HCT116 (cell line): ENCODE measurements around the gene DNAH9. TPM values are rescaled to one million over a fixed set of nuclear protein-coding genes. Genes with fewer than 3 reads are reported as not detected.

ENCODE experiments used
- ATAC-seq: fragments of 200-7000 bp; cut with Tn5 transposase; 2 replicates; pipeline ENCODE4 v1.9.1; 2020; ENCODE audit warnings: mild to moderate bottlenecking, moderate library complexity
- BruUV-seq: library from RNA; stranded (reverse); fragments of 400-500 nt; replicated peaks from 2 replicates; lab custom pipeline; 2021; lab: Mats Ljungman, UMichigan
- CTCF ChIA-PET: fragments of 300-600 bp; sonication (Branson Sonifier 250); formaldehyde crosslinking; loops from one replicate; lab custom pipeline; 2021; ENCODE audit warnings: antibody characterized with exemption; lab: Charles Lee
- POLR2A ChIA-PET: fragments of 300-600, 350-600 bp; sonication (Branson Sonifier 250); formaldehyde crosslinking; loops from one replicate; lab custom pipeline; 2021; ENCODE audit warnings: antibody characterized with exemption; lab: Charles Lee
- RAD21 ChIA-PET, 2 experiments: fragments of 300-600 bp; sonication (Branson Sonifier 250); formaldehyde crosslinking; loops; one replicate each; lab custom pipeline; 2023; ENCODE audit warnings: low total read pairs in 2 of 2; ENCODE audit not compliant: uncharacterized antibody in 2 of 2, unreplicated experiment in 2 of 2, low non-redundant PET in 1 of 2; lab: Charles Lee
- DNase-seq: peaks from one replicate; pipeline ENCODE4 v3.0.0-alpha.2; 2010; ENCODE audit warnings: low read depth, low spot score
- H2AFZ ChIP-seq: fragments of 200-600 bp; shearing (Covaris generic), sonication (generic); 2 replicates; pipeline ENCODE4 v1.6.1; 2017; ENCODE audit warnings: low read depth, mixed run types, mixed read lengths, antibody characterized with exemption, low read length; ENCODE audit not compliant: poor library complexity, severe bottlenecking
- H3K27ac ChIP-seq: 2 replicates; pipeline ENCODE4 v1.5.1; 2012; ENCODE audit warnings: low read depth, low read length
- H3K27me3 ChIP-seq: fragments of 200-600 bp; sonication (generic); 2 replicates; pipeline ENCODE4 v1.6.1; 2016; ENCODE audit warnings: mixed run types, low read length, mixed read lengths; ENCODE audit not compliant: insufficient read depth
- H3K36me3 ChIP-seq, 2 experiments: fragments of 200-500 bp in 1 of 2; fragments of 200-600 bp in 1 of 2; sonication (Bioruptor generic) in 1 of 2; sonication (generic) in 1 of 2; 2 replicates each; pipeline versions ENCODE4 v1.5.1 to v1.6.1; 2014 to 2016; ENCODE audit warnings: low read length in 2 of 2, inconsistent platforms in 1 of 2, mixed read lengths in 1 of 2, mixed run types in 1 of 2; ENCODE audit not compliant: insufficient read depth in 2 of 2, control insufficient read depth in 1 of 2
- H3K4me1 ChIP-seq, 2 experiments: fragments of 200-600 bp in 1 of 2; sonication (generic) in 1 of 2; 2 replicates each; pipeline versions ENCODE4 v1.5.1 to v1.6.1; 2012 to 2017; ENCODE audit warnings: low read length in 2 of 2, inconsistent platforms in 1 of 2, mild to moderate bottlenecking in 1 of 2, mixed read lengths in 1 of 2, mixed run types in 1 of 2, moderate library complexity in 1 of 2; ENCODE audit not compliant: insufficient read depth in 2 of 2, control insufficient read depth in 1 of 2
- H3K4me2 ChIP-seq: fragments of 200-600 bp; sonication (generic); 2 replicates; pipeline ENCODE4 v1.6.1; 2017; ENCODE audit warnings: mixed run types, low read length, mixed read lengths
- H3K4me3 ChIP-seq, 2 experiments: fragments of 200-600 bp in 1 of 2; sonication (generic) in 1 of 2; replicated peaks in 1 of 2; 2 replicates each; pipeline ENCODE4 v1.5.1; 2011 to 2016; ENCODE audit warnings: low read length in 2 of 2, control low read depth in 1 of 2, low read depth in 1 of 2, mild to moderate bottlenecking in 1 of 2, mixed read lengths in 1 of 2, mixed run types in 1 of 2
- H3K79me2 ChIP-seq: fragments of 200-600 bp; sonication (generic); 2 replicates; pipeline ENCODE4 v1.6.1; 2017; ENCODE audit warnings: mild to moderate bottlenecking, mixed run types, low read length, moderate library complexity, mixed read lengths; ENCODE audit not compliant: insufficient read depth
- H3K9ac ChIP-seq: fragments of 200-600 bp; sonication (generic); 2 replicates; pipeline ENCODE4 v1.6.1; 2016; ENCODE audit warnings: low read length, mixed read lengths
- H3K9me2 ChIP-seq: fragments of 200-600 bp; sonication (generic), shearing (Covaris generic); 2 replicates; pipeline ENCODE4 v1.6.1; 2017; ENCODE audit warnings: mixed run types, mild to moderate bottlenecking, moderate library complexity; ENCODE audit not compliant: insufficient read depth
- H3K9me3 ChIP-seq, 2 experiments: fragments of 200-500 bp in 1 of 2; fragments of 200-600 bp in 1 of 2; sonication (Bioruptor generic) in 1 of 2; sonication (generic) in 1 of 2; 2 replicates each; pipeline ENCODE4 v1.6.1; 2014 to 2017; ENCODE audit warnings: low read length in 2 of 2, mixed read lengths in 2 of 2, inconsistent platforms in 1 of 2, low read depth in 1 of 2, mild to moderate bottlenecking in 1 of 2, mixed run types in 1 of 2, moderate library complexity in 1 of 2; ENCODE audit not compliant: control insufficient read depth in 1 of 2, insufficient read depth in 1 of 2
- H4K20me1 ChIP-seq: fragments of 200-600 bp; sonication (generic), shearing (Covaris generic); 2 replicates; pipeline ENCODE4 v1.6.1; 2017; ENCODE audit warnings: mixed run types, mild to moderate bottlenecking, moderate library complexity; ENCODE audit not compliant: insufficient read depth
- CBX3 ChIP-seq: IDR thresholded peaks from 2 replicates; pipeline ENCODE4 v1.6.1; 2012; ENCODE audit warnings: low read depth
- EGR1 ChIP-seq: IDR thresholded peaks from 2 replicates; pipeline ENCODE4 v1.6.1; 2012; ENCODE audit warnings: low read depth
- EZH2 ChIP-seq: fragments of 200-600 bp; sonication (generic); IDR thresholded peaks from 2 replicates; pipeline ENCODE4 v1.6.1; 2017; ENCODE audit warnings: antibody characterized with exemption, mixed run types
- FOSL1 ChIP-seq: IDR thresholded peaks from 2 replicates; pipeline ENCODE4 v1.6.1; 2012; ENCODE audit warnings: low read depth
- JUND ChIP-seq: IDR thresholded peaks from 2 replicates; pipeline ENCODE4 v1.6.1; 2012
- POLR2AphosphoS5 ChIP-seq: IDR thresholded peaks from 2 replicates; pipeline ENCODE4 v1.6.1; 2011; ENCODE audit warnings: mild to moderate bottlenecking, low read depth, low read length, moderate library complexity
- RAD21 ChIP-seq: IDR thresholded peaks from 2 replicates; pipeline ENCODE4 v1.6.1; 2012; ENCODE audit warnings: low read depth, mild to moderate bottlenecking
- SIN3A ChIP-seq: IDR thresholded peaks from 2 replicates; pipeline ENCODE4 v1.6.1; 2012; ENCODE audit warnings: low read depth
- SRF ChIP-seq: IDR thresholded peaks from 2 replicates; pipeline ENCODE4 v1.6.1; 2012; ENCODE audit warnings: low read depth
- YY1 ChIP-seq: IDR thresholded peaks from 2 replicates; pipeline ENCODE4 v1.6.1; 2011; ENCODE audit warnings: low read length, low read depth, moderate library complexity, mild to moderate bottlenecking; ENCODE audit not compliant: insufficient replicate concordance; ENCODE audit errors: extremely low read depth
- ZNF274 ChIP-seq: fragments of 200-500 bp; sonication (Bioruptor generic); IDR thresholded peaks from 2 replicates; pipeline ENCODE4 v1.6.1; 2014; ENCODE audit warnings: mild to moderate bottlenecking, low read depth, low read length, inconsistent platforms
- intact Hi-C: fragments of 100-400 bp; cut with micrococcal nuclease; formaldehyde crosslinking; loops from 2 replicates; pipeline ENCODE4 v1.10.0; 2022
- total RNA-seq: library from RNA; stranded (reverse); gene quantifications from one replicate; pipeline ENCODE4 v1.2.1, GENCODE V29; 2021; ENCODE audit not compliant: unreplicated experiment
- TF ChIP-seq, protein P1 (sequence below): IDR thresholded peaks from 2 replicates; pipeline ENCODE4 v1.6.1; 2011; ENCODE audit warnings: mild to moderate bottlenecking, low read length, moderate library complexity; ENCODE audit not compliant: insufficient replicate concordance; ENCODE audit errors: extremely low read depth
- TF ChIP-seq, protein P2 (sequence below): IDR thresholded peaks from 2 replicates; pipeline ENCODE4 v1.6.1; 2012
- TF ChIP-seq, protein P3 (sequence below), 3 experiments: fragments of 200-600 bp in 1 of 3; sonication (generic) in 1 of 3; IDR thresholded peaks in 2 of 3; conservative IDR thresholded peaks in 1 of 3; 2 replicates each; pipeline ENCODE4 v1.5.1; 2012 to 2017; ENCODE audit warnings: low read depth in 2 of 3, low read length in 2 of 3, antibody characterized with exemption in 1 of 3, borderline replicate concordance in 1 of 3, control low read depth in 1 of 3, mild to moderate bottlenecking in 1 of 3, mixed read lengths in 1 of 3, mixed run types in 1 of 3, moderate library complexity in 1 of 3; ENCODE audit not compliant: insufficient read depth in 1 of 3

The DNAH9 gene
- total RNA-seq, 1 experiment from 2014 or later: not detected

DNA sequence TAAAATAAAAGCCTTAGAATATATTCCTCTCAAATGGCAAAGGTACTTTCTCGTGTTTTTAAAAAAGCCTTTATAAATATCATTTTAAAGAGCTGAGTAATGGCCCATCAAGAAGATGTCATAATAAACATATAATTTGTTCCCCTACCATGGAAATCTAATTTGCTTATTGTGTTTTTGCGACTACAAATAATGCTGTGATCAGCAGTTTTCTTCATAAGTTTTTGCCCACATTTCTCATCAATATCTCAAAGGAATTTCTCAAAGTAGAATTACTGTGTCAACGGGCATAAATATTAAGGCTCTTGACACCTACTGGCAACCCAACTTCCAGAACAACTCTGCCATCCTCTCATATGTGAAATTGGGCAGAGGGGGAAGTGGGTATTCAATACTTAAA lies 381.5 kb downstream of the DNAH9 start:
- Histone ChIP-seq H3K27me3 (no peaks in the 10 kb centered on the region), H3K4me2 (no peak overlapping the region), H3K79me2 (no peaks in the 10 kb centered on the region), H4K20me1 (no peaks in the 10 kb centered on the region), H3K36me3 (peaks cover 0 to 8% of the 10 kb centered on the region in 2 experiments; a peak in 2 of 4 replicates), H3K9me3 (no peaks in the 10 kb centered on the region), H3K9ac (no peak overlapping the region), H3K4me3 (no peak overlapping the region), H3K27ac (no peak overlapping the region), H2AFZ (no peak overlapping the region), H3K4me1 (no peaks in the 10 kb centered on the region), H3K9me2 (no peaks in the 10 kb centered on the region)
- BruUV-seq: no TSS peak
- ChIA-PET RAD21 (no interaction called here), CTCF (interaction anchor here (2.2 kb wide), 1 partner anchor 1104 kb away, joined by 7 read pairs; no protein-coding TSS in a partner anchor), POLR2A (no interaction called here)
- ATAC-seq: no peak
- no peak for DNase-seq
- intact Hi-C loops: loop anchor here (10.0 kb wide), 1 partner anchor 335 kb away; no protein-coding TSS in a partner anchor
- TF ChIP-seq, protein P1, sequence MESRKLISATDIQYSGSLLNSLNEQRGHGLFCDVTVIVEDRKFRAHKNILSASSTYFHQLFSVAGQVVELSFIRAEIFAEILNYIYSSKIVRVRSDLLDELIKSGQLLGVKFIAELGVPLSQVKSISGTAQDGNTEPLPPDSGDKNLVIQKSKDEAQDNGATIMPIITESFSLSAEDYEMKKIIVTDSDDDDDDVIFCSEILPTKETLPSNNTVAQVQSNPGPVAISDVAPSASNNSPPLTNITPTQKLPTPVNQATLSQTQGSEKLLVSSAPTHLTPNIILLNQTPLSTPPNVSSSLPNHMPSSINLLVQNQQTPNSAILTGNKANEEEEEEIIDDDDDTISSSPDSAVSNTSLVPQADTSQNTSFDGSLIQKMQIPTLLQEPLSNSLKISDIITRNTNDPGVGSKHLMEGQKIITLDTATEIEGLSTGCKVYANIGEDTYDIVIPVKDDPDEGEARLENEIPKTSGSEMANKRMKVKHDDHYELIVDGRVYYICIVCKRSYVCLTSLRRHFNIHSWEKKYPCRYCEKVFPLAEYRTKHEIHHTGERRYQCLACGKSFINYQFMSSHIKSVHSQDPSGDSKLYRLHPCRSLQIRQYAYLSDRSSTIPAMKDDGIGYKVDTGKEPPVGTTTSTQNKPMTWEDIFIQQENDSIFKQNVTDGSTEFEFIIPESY: no peak
- no peak for TF ChIP-seq YY1
- no peak for TF ChIP-seq SIN3A
- TF ChIP-seq ZNF274: no peak
- TF ChIP-seq, protein P2, sequence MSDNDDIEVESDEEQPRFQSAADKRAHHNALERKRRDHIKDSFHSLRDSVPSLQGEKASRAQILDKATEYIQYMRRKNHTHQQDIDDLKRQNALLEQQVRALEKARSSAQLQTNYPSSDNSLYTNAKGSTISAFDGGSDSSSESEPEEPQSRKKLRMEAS: no peak
- no peak for TF ChIP-seq JUND
- TF ChIP-seq, protein P3, sequence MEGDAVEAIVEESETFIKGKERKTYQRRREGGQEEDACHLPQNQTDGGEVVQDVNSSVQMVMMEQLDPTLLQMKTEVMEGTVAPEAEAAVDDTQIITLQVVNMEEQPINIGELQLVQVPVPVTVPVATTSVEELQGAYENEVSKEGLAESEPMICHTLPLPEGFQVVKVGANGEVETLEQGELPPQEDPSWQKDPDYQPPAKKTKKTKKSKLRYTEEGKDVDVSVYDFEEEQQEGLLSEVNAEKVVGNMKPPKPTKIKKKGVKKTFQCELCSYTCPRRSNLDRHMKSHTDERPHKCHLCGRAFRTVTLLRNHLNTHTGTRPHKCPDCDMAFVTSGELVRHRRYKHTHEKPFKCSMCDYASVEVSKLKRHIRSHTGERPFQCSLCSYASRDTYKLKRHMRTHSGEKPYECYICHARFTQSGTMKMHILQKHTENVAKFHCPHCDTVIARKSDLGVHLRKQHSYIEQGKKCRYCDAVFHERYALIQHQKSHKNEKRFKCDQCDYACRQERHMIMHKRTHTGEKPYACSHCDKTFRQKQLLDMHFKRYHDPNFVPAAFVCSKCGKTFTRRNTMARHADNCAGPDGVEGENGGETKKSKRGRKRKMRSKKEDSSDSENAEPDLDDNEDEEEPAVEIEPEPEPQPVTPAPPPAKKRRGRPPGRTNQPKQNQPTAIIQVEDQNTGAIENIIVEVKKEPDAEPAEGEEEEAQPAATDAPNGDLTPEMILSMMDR (IDR thresholded peaks at IDR 0.05 in 2 of 3, conservative IDR thresholded peaks at IDR 0.05 in 1 of 3; ENCODE audit: borderline replicate concordance in 1 of 3, insufficient read depth in 1 of 3, low read depth in 2 of 3, low read length in 2 of 3): no peak
- no peak for TF ChIP-seq FOSL1
- TF ChIP-seq POLR2AphosphoS5: no peak
- no peak for TF ChIP-seq EZH2
- no peak for TF ChIP-seq SRF
- no peak for TF ChIP-seq RAD21
- no peak for TF ChIP-seq EGR1
- TF ChIP-seq CBX3: no peak
